ENCODE results near the gene C5. TPM values are rescaled to one million over a fixed set of nuclear protein-coding genes. Genes with fewer than 3 reads are reported as not detected.

The C5 gene
- total RNA-seq, 1 donor from 2014 or later, result 1.0 TPM

DNA sequence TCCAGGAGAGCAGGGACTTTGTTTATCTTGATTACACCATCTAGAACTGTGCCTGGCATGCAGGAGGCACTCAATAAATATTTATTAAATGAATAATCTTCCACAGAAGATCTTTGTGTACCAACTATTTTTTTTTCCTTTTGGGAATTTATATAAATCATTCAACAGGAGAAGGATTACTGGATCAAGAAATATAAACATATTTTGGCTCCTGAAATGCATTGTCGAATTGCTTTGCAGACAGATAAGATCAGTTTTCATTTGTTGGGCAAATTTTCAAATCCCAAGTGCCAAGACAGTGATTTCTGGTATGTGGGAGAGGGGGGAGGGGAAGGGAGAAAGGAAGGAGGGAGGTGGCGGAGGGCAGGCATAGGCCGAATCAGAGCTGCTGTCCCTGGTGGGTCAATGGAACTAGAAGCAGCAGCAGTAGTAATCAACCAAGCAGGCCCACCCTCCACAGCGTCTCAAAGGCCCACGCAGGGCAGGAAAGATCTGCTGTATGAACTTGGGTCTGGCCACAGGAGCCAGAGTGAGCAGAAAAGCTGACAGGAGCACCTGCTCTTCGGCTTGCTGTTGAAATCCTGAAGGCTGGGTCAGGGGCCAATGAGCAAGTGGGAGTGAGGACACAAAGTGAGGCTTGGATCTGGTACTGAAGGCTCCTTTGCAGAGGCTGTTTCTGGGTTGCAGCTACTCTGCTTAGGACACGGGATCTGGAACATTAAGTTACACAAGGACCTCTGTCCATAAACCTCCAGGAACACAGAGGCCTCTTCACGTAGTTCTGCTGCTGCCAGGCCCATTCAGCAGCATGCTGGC, 107.7 kb downstream of the C5 start:
- Mint-ChIP-seq H3K4me1 (ENCODE audit: low read depth, unreplicated experiment) (peaks cover 2% of the 10 kb centered on the region), H3K27ac (ENCODE audit: unreplicated experiment) (no peak overlapping the region), H3K36me3 (ENCODE audit: unreplicated experiment) (no peaks in the 10 kb centered on the region), H3K9me3 (ENCODE audit: unreplicated experiment) (no peaks in the 10 kb centered on the region), H3K27me3 (ENCODE audit: unreplicated experiment) (peaks cover 7% of the 10 kb centered on the region), H3K4me3 (ENCODE audit: unreplicated experiment) (no peak overlapping the region)
- no peak for DNase-seq
- TF ChIP-seq, protein P1, sequence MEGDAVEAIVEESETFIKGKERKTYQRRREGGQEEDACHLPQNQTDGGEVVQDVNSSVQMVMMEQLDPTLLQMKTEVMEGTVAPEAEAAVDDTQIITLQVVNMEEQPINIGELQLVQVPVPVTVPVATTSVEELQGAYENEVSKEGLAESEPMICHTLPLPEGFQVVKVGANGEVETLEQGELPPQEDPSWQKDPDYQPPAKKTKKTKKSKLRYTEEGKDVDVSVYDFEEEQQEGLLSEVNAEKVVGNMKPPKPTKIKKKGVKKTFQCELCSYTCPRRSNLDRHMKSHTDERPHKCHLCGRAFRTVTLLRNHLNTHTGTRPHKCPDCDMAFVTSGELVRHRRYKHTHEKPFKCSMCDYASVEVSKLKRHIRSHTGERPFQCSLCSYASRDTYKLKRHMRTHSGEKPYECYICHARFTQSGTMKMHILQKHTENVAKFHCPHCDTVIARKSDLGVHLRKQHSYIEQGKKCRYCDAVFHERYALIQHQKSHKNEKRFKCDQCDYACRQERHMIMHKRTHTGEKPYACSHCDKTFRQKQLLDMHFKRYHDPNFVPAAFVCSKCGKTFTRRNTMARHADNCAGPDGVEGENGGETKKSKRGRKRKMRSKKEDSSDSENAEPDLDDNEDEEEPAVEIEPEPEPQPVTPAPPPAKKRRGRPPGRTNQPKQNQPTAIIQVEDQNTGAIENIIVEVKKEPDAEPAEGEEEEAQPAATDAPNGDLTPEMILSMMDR (IDR thresholded peaks at IDR 0.05; ENCODE audit: partially characterized antibody, unreplicated experiment), result no peak

- peaks cover 7% of the 10 kb centered on the region for H3K27me3 Mint-ChIP-seq (ENCODE audit: unreplicated experiment)
These were observed 108.9 kb downstream of the C5 start for GRCh38 chr9:120941046-120941770.

GRCh38 chr9:120940573-120940972, 109.5 kb downstream of the C5 start:
- TF ChIP-seq, protein P1 (IDR thresholded peaks at IDR 0.05; ENCODE audit: partially characterized antibody, unreplicated experiment), result no peak
- H3K4me1 Mint-ChIP-seq (ENCODE audit: low read depth, unreplicated experiment), result peaks cover 2% of the 10 kb centered on the region
- no peak overlapping the region for H3K4me3 Mint-ChIP-seq (ENCODE audit: unreplicated experiment)
- no peak overlapping the region for H3K27ac Mint-ChIP-seq (ENCODE audit: unreplicated experiment)
- no peak for DNase-seq
- peaks cover 2% of the 10 kb centered on the region for H3K9me3 Mint-ChIP-seq (ENCODE audit: unreplicated experiment)
- no peaks in the 10 kb centered on the region for H3K36me3 Mint-ChIP-seq (ENCODE audit: unreplicated experiment)
- peaks cover 7% of the 10 kb centered on the region for H3K27me3 Mint-ChIP-seq (ENCODE audit: unreplicated experiment)

More at GRCh38 chr9:120941046-120941770, 108.9 kb downstream of the C5 start:
- Mint-ChIP-seq H3K36me3 (ENCODE audit: unreplicated experiment) (no peaks in the 10 kb centered on the region), H3K9me3 (ENCODE audit: unreplicated experiment) (peaks cover 2% of the 10 kb centered on the region), H3K27ac (ENCODE audit: unreplicated experiment) (no peak overlapping the region), H3K4me3 (ENCODE audit: unreplicated experiment) (no peak overlapping the region), H3K4me1 (ENCODE audit: low read depth, unreplicated experiment) (peaks cover 2% of the 10 kb centered on the region)
- DNase-seq, result no peak
- TF ChIP-seq, protein P1 (IDR thresholded peaks at IDR 0.05; ENCODE audit: partially characterized antibody, unreplicated experiment), result no peak

DNA sequence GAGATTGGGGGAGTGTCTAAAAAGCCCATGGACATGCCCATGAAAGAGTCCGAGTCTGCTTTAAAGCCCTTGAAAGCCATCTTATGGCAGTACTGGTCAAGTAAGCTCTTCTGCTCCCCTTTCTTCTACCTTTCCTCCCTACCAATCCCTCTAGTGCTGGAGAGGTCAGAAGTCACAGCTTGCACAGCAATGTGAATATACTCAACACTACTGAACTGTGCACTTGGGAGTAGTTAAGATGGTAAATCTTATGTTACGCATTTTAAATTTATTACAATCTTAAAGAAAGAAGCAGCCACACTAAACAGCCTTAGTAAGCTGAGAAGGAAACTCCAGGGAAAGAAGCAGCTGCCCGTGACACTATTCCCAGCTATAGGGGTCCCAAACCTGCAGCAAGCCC, 111.2 kb downstream of the C5 start:
- H3K4me3 Mint-ChIP-seq (ENCODE audit: unreplicated experiment), result no peak overlapping the region
- TF ChIP-seq, protein P1 (IDR thresholded peaks at IDR 0.05; ENCODE audit: partially characterized antibody, unreplicated experiment), result no peak
- H3K36me3 Mint-ChIP-seq (ENCODE audit: unreplicated experiment), result no peaks in the 10 kb centered on the region
- peaks cover 2% of the 10 kb centered on the region for H3K4me1 Mint-ChIP-seq (ENCODE audit: low read depth, unreplicated experiment)
- H3K9me3 Mint-ChIP-seq (ENCODE audit: unreplicated experiment), result peaks cover 2% of the 10 kb centered on the region
- no peak overlapping the region for H3K27ac Mint-ChIP-seq (ENCODE audit: unreplicated experiment)
- peaks cover 6% of the 10 kb centered on the region for H3K27me3 Mint-ChIP-seq (ENCODE audit: unreplicated experiment)
- no peak for DNase-seq

DNA sequence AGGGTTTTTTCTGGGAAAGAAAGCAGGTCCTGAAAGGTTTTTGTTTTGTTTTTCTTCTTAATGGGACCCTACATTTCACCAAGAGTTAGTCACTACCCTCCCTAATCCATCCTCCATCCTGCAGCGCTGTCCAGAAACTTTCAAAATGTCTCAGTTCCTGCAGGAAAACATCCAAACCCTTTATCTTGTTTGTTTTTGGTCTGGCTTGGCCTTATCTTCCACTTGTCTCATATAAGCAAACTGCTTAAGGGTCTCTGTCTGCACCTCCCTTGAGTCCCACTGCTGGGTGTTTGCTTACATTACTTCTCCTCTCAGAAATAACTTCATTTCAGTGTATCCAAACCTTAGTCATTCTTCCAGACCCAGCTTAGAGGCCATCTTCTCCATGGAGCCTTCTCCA, 112.5 kb downstream of the C5 start:
- no peak overlapping the region for H3K4me3 Mint-ChIP-seq (ENCODE audit: unreplicated experiment)
- H3K9me3 Mint-ChIP-seq (ENCODE audit: unreplicated experiment), result peaks cover 2% of the 10 kb centered on the region
- H3K4me1 Mint-ChIP-seq (ENCODE audit: low read depth, unreplicated experiment), result peaks cover 2% of the 10 kb centered on the region
- TF ChIP-seq, protein P1 (IDR thresholded peaks at IDR 0.05; ENCODE audit: partially characterized antibody, unreplicated experiment), result no peak
- H3K36me3 Mint-ChIP-seq (ENCODE audit: unreplicated experiment), result no peaks in the 10 kb centered on the region
- H3K27me3 Mint-ChIP-seq (ENCODE audit: unreplicated experiment), result peaks cover 5% of the 10 kb centered on the region
- DNase-seq, result no peak
- H3K27ac Mint-ChIP-seq (ENCODE audit: unreplicated experiment), result no peak overlapping the region

All from glutamatergic neuron (in vitro differentiated cells).